ENCODE measurements around the gene FREM1.

GRCh38 chr9:14909181-14909580 is 1.0 kb downstream of the FREM1 start:
- TF ChIP-seq RERE (CRISPR knock-in tag; IDR thresholded peaks at IDR 0.05; ENCODE audit: low read depth) (no peak), MAFK (conservative IDR thresholded peaks at IDR 0.05 in 1 of 2, IDR thresholded peaks at IDR 0.05 in 1 of 2; ENCODE audit: low read length in 2 of 2) (no peak), POLR2AphosphoS5 (IDR thresholded peaks at IDR 0.05; ENCODE audit: low read depth, low read length) (no peak), KAT7 (CRISPR knock-in tag; IDR thresholded peaks at IDR 0.05; ENCODE audit: borderline replicate concordance) (no peak)
